ENCODE data around the gene C17orf58.
"Not testable (repeated sequence)": the region's sequence is repeated elsewhere in the genome, so short reads cannot be mapped to it uniquely, and the experiment has no call there.

The C17orf58 gene

GRCh38 chr17:67990909-67991308 lies 5.4 kb downstream of the C17orf58 start:
- Histone ChIP-seq H3K4me1 (peaks cover 0 to 24% (median 17%) of the 10 kb centered on the region in 4 donors), H3K9me3 (no peaks in the 10 kb centered on the region), H3K27ac (no peak overlapping the region), H3K36me3 (no peaks in the 10 kb centered on the region), H3K4me3 (no peak overlapping the region), H3K27me3 (no peaks in the 10 kb centered on the region)
- no peak for TF ChIP-seq CTCF (IDR thresholded peaks at IDR 0.05)
- no peak for DNase-seq
- intact Hi-C loops (cut with DNase I; ENCODE audit: low total_unique reads), result no loop called here

GRCh38 chr17:67983383-67983688 lies 12.9 kb downstream of the C17orf58 start:
- H3K4me1 ChIP-seq, result peaks cover 0 to 11% (median 0%) of the 10 kb centered on the region in 4 donors
- no peaks in the 10 kb centered on the region for H3K9me3 ChIP-seq
- intact Hi-C loops (cut with DNase I; ENCODE audit: low total_unique reads), result no loop called here
- H3K36me3 ChIP-seq, result peaks cover 0 to 17% (median 5%) of the 10 kb centered on the region in 3 donors
- no peaks in the 10 kb centered on the region for H3K27me3 ChIP-seq
- no peak overlapping the region for H3K4me3 ChIP-seq
- TF ChIP-seq CTCF (IDR thresholded peaks at IDR 0.05), result no peak
- H3K27ac ChIP-seq, result no peak overlapping the region
- DNase-seq, result no peak

- no peak for DNase-seq
- intact Hi-C loops (cut with DNase I; ENCODE audit: low total_unique reads), result no loop called here
- H3K9me3 ChIP-seq, result no peaks in the 10 kb centered on the region
- TF ChIP-seq CTCF (IDR thresholded peaks at IDR 0.05), result no peak
- H3K4me1 ChIP-seq, result peaks cover 0 to 14% (median 0%) of the 10 kb centered on the region in 4 donors
- H3K27ac ChIP-seq, result no peak overlapping the region
- H3K4me3 ChIP-seq, result no peak overlapping the region
- no peaks in the 10 kb centered on the region for H3K27me3 ChIP-seq
- H3K36me3 ChIP-seq, result peaks cover 0 to 17% (median 5%) of the 10 kb centered on the region in 3 donors
Observed at GRCh38 chr17:67982686-67983382, 13.4 kb downstream of the C17orf58 start.

- Histone ChIP-seq H3K9me3 (no peaks in the 10 kb centered on the region), H3K4me1 (peaks cover 0 to 14% (median 0%) of the 10 kb centered on the region in 4 donors), H3K4me3 (no peak overlapping the region), H3K27ac (no peak overlapping the region), H3K36me3 (peaks cover 0 to 19% (median 5%) of the 10 kb centered on the region in 3 donors), H3K27me3 (no peaks in the 10 kb centered on the region)
- no peak for TF ChIP-seq CTCF (IDR thresholded peaks at IDR 0.05)
- DNase-seq, result no peak
- intact Hi-C loops (cut with DNase I; ENCODE audit: low total_unique reads), result no loop called here
Observed at GRCh38 chr17:67982034-67982640, 14.1 kb downstream of the C17orf58 start.

GRCh38 chr17:67980883-67981282 lies 15.4 kb downstream of the C17orf58 start:
- peak in 1 of 2 donors; percentile 45 for DNase-seq
- H3K4me3 ChIP-seq; H3K27me3 ChIP-seq; H3K27ac ChIP-seq; H3K9me3 ChIP-seq; intact Hi-C loops (cut with DNase I; ENCODE audit: low total_unique reads): not testable (repeated sequence)
- Histone ChIP-seq H3K36me3 (peaks cover 0 to 27% (median 11%) of the 10 kb centered on the region in 3 donors), H3K4me1 (peaks cover 0 to 14% (median 0%) of the 10 kb centered on the region in 4 donors)

- intact Hi-C loops (cut with DNase I; ENCODE audit: low total_unique reads), result no loop called here
Observed at GRCh38 chr17:67980456-67980855, 15.8 kb downstream of the C17orf58 start.

GRCh38 chr17:67976306-67976705 lies 20.0 kb downstream of the C17orf58 start:
- DNase-seq; H3K4me3 ChIP-seq; H3K9me3 ChIP-seq; H3K27me3 ChIP-seq; H3K27ac ChIP-seq; intact Hi-C loops (cut with DNase I; ENCODE audit: low total_unique reads): not testable (repeated sequence)
- peaks cover 0 to 14% (median 0%) of the 10 kb centered on the region in 4 donors for H3K4me1 ChIP-seq
- H3K36me3 ChIP-seq, result peaks cover 8 to 39% (median 16%) of the 10 kb centered on the region in 3 donors

More at GRCh38 chr17:67980456-67980855, 15.8 kb downstream of the C17orf58 start:
- Histone ChIP-seq H3K27ac (no peak overlapping the region), H3K36me3 (peaks cover 0 to 30% (median 13%) of the 10 kb centered on the region in 3 donors), H3K27me3 (no peaks in the 10 kb centered on the region), H3K4me1 (peaks cover 0 to 14% (median 0%) of the 10 kb centered on the region in 4 donors), H3K9me3 (no peaks in the 10 kb centered on the region), H3K4me3 (no peak overlapping the region)
- TF ChIP-seq CTCF (IDR thresholded peaks at IDR 0.05), result no peak
- DNase-seq, result peak in 1 of 2 donors; percentile 31
